ENCODE measurements around the gene CNGB1.
"Not testable (repeated sequence)": the region's sequence is repeated elsewhere in the genome, so short reads cannot be mapped to it uniquely, and the experiment has no call there.

Gene CNGB1

DNA sequence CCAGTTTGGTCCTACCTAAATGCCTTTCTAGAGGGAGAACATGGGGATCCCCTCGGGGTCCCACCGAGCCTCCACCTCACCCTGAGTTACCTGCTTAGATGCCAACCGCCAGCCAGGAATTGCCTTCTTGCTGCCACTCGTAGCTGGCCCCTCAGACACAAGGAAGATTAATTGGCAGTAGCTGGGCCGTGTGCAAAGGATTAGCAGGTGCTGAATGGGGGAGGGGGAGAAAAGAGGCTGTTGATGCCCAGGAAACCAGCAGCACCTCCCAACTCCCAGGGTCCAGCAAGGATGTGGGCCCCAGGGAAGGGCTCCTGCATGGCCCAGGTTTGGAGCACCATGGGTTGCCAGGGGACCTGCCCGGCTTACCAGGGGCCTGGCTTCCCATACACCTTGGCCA is at the start of gene CNGB1:
CNGB1 (minus strand) TSS at position 159 of the 400 bp plus-strand sequence. CDS start 3,842 bp downstream, outside the sequence.
- no peak for DNase-seq (ENCODE audit: low read depth in 3 of 3)

DNA sequence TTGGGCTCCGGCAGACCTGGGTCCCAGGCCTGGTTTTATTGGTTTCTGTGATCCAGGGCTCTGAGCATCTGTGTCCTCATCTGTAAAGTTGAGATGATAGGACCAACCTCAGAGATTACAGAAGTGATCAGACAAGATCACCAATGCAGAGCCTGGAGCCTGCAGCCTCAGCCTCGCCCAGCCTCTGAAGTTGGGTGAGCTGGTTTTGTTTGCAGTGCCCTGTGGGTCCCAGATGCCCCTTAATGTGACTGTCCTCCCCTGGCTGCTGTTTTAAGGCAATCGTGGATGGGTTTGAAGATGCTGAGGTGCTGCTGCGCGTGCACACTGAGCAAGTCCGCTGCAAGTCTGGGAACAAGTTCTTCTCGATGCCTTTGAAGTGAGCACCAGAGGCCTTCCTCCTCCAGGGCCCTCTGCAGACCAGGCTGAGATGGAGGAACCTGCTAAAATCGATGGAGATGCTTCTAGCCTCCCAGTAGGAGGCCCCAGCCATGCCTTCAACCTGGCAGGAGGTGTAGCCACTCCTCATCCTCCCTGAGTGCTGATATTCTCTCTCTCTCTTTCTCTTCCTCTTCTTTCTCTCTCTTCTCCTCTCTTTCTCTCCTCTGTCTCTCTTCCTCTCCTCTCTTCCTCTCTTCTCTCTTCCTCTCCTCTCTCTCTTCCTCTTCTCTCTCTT is 49.1 kb upstream of the CNGB1 start:
- DNase-seq (ENCODE audit: low read depth in 3 of 3): no peak

DNA sequence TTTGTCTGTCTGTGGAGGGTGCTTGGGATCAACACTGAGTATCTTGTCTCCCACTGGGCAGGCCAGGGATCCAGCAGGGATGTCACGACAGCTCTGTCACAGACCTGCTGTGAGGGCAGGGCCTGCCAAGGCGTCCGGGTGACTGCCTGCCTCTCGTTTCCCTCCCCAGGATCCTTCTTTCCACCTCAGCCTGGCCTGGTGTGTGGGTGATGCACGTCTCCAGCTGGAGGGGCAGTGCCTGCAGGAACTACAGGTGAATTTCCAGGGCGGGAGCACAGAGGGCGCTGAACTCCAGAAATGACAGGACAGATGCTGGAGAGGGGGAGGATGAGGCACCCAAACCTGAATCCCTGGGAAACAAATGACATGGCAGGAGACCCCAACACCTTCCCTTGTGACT is 47.9 kb upstream of the CNGB1 start:
- no peak for DNase-seq (ENCODE audit: low read depth in 3 of 3)

DNA sequence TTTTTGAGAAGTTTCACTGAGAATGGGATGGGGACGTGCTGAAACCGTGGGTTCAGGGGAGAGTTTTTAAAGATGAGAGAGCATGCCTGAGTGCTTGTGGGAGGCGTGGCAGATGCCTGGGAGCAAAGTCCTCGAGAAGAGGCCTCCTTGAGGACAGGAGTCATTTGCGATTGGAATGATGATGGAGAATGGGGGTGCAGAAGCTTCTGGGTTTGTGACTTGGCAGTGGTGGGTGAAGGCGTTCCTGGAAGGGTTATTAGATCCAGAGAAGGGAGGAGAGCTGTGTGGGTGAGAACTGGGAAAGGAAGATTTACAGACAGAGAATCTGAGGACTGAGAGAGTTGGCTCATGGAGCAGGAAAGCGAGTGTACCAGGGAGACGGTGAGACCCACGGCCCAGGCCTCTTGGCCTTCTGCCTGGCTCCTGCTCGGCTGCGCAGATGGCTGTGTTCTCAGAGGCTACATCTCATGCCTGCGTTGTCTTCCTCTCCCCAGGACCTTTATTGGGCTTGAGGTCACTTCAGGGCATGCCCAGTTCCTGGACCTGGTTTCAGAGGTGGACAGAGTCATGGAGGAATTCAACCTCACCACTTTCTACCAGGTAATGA is 46.0 kb upstream of the CNGB1 start:
- DNase-seq (ENCODE audit: low read depth in 3 of 3): no peak

DNA sequence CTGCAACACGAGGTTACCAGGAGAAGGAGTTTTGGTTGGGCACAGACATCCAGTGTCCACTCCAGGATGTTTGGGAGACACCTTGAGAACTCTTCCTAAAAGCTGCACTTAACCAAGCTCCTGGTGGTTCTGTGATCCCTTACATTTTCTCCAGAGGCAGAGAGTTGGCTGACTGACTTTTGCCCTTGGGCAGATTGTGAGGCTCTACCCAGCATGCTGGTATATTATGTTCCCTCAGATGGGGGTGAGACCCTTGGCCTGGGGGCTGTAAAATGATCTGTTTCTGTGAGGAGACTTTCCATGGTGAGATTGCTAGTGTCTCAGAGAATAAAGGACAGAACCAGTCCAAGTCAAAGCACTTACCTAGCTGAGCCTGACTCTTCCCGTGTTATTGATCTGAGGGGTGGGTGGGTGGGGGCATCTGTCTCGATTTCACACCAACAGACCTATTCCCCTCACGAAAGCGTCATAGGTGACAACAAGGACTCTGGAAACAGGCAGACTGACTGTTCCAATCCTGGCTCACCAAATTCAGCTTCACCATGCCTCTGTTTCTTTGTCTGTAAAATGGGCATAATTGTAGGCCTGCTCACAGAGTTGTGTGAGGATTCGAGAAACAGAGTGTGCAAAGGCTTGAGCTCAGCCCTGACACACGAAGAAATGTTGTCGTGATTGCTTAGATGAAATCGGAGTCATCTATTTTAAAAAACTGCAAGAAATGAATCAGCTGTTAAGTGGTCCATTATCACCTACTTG is 42.5 kb upstream of the CNGB1 start:
- no peak for DNase-seq (ENCODE audit: low read depth in 3 of 3)

DNA sequence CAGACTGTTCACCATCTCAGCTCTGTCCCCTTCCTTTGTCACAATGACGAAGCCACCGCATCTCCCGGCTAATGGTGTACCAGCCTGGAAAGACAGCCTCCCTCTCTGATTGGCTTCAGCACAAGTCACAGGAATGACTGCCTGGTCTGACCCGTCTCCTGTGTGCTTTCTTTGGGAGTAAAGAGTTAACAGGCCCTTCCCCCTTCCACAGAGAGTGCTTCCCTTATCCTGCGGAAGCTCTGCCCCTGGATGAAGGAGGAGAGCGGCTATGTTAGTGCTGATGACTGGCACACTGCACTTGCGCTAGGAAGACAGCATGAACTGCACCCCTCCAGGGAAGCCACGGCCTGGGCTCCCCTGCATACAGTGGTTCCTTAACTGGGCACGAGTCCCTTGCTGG is 41.6 kb upstream of the CNGB1 start:
- no peak for DNase-seq (ENCODE audit: low read depth in 3 of 3)

DNA sequence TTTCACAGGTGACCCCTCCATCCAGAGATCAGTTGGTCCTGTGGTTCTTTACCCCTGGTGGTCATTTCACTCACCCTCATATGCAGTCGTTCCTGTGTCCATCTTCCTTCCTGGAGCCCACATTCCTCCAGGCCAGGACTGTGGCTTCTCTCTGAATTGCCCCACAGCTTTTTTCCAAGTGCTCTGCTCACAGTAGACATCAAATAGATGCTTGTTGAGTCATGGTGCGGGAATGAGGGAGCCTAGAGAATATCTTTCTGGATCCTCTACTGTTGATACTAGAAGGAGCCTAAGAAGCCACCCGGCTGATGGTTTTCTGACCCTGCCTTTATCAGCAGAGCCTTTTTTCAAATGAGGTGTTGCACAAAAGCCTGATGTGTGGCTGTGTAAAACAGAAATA is 40.7 kb upstream of the CNGB1 start:
- no peak for DNase-seq (ENCODE audit: low read depth in 3 of 3)

DNA sequence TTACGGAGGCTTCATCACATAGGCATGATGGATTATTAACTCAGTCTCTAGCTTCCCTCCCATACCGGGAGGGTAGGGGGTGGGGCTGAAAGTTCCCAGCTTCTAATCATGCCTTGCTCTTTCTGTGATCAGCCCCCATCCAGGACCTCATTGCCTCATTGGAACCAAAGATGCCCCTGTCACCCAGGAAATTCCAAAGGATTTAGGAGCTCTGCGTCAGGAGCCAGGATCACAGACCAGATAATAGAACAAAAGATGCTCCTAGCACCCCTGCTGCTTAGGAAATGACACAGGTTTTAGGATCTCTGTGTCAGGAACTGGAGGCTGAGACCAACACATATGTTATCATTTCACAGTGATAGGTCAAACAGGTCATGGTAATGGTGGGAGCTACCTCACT is 40.0 kb upstream of the CNGB1 start:
- DNase-seq (ENCODE audit: low read depth in 3 of 3): no peak

DNA sequence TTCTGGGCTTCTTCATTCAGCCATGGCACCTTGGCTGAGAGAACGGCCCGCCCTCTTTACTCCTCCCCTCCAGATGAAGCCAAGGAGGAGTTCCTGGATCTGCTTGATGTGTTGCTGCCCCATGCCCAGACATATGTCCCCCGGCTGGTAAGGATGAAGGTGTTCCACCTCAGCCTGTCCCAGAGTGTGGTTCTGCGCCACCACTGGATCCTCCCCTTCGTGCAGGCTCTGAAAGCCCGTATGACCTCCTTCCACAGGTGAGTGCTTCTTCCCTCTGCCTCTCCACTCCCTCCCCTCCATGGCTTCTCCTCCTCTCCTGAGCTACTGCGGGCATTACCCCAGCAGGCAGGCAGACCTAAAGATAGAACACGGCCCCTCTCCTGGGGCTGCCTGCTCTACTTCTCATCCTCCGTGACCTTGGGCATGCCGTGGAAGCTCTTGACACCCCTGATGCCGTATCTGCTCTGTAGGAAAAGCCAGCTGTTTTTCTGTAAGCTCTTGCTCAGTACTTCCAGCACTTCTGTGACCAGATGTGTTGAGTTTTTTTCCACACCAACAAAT is 39.0 kb upstream of the CNGB1 start:
- DNase-seq (ENCODE audit: low read depth in 3 of 3): no peak

DNA sequence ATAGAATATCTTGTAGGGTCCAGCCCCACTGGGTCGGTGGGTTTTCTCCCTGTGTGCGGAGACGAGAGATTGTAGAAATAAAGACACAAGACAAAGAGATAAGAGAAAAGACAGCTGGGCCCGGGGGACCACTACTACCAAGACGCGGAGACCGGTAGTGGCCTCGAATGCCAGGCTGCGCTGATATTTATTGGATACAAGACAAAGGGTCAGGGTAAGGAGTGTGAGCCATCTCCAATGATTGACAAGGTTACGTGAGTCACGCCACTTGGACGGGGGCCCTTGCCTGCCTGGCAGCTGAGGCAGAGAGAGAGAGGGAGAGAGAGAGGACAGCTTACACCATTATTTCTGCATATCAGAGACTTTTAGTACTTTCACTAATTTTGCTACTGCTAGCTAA is 33.8 kb upstream of the CNGB1 start:
- not testable (repeated sequence) for DNase-seq (ENCODE audit: low read depth in 3 of 3)

DNA sequence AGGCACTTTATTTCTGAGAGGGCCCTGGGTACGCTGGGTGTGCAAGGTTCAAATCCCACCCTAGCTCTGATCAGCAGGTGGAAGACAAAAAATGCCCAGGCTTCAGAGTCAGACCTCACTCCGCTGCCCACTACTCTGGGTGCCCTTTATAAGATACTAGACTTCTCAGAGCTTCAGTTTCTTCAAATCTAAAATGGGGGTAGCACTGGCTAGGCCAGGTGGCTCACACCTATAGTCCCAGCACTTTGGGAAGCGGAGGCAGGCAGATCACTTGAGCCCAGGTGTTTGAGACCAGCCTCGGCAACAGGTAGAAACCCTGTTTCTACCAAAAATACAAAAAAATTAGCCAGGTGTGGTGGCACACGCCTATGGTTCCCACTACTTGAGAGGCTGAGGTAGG is 32.0 kb upstream of the CNGB1 start:
- DNase-seq (ENCODE audit: low read depth in 3 of 3): no peak

DNA sequence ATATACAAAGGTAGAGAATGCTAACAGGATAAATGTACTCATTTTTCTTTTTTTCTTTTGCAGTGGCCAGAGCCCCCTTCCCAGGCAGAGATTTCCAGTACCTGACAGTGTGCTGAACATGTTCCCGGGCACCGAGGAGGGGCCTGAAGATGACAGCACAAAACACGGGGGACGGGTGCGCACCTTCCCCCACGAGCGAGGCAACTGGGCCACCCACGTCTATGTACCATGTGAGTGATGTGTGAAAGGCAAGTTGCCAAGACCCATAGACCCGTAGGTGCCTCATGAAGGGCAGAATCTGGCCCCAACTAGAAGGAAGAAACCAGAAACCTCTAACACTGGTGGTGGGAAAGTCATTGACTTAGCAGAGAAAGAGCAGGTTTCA is 31.5 kb upstream of the CNGB1 start:
- DNase-seq (ENCODE audit: low read depth in 3 of 3): no peak

DNA sequence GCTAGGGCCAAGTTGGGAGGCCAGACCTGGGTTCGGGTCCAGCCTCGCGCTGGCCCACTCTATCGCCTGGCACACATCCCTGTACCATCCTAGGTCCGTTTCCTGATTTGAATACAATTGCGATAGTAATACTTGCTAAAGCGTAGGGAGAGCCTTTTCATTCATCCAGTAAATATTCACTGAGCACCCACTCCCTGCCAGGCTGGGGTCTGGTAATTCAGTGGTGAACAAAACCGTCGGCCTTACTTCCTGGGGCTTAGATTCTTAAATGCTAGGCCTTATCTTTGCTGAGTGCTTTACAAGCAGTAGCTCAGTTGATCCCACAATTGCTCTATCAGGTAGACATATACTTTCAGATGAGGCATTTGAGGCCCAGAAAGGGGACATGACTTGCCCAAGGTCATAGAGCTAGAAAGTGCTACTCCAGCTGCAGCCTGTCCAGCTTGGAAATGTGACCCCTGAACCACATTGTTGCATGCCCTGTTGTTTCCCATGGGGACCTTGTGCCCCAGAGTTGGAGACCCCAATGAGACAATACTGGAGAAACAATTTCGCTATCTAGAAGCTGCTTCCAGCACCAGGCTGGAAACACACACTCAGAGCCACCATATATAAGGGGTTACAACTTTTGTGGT is 31.0 kb upstream of the CNGB1 start:
- DNase-seq (ENCODE audit: low read depth in 3 of 3): no peak

DNA sequence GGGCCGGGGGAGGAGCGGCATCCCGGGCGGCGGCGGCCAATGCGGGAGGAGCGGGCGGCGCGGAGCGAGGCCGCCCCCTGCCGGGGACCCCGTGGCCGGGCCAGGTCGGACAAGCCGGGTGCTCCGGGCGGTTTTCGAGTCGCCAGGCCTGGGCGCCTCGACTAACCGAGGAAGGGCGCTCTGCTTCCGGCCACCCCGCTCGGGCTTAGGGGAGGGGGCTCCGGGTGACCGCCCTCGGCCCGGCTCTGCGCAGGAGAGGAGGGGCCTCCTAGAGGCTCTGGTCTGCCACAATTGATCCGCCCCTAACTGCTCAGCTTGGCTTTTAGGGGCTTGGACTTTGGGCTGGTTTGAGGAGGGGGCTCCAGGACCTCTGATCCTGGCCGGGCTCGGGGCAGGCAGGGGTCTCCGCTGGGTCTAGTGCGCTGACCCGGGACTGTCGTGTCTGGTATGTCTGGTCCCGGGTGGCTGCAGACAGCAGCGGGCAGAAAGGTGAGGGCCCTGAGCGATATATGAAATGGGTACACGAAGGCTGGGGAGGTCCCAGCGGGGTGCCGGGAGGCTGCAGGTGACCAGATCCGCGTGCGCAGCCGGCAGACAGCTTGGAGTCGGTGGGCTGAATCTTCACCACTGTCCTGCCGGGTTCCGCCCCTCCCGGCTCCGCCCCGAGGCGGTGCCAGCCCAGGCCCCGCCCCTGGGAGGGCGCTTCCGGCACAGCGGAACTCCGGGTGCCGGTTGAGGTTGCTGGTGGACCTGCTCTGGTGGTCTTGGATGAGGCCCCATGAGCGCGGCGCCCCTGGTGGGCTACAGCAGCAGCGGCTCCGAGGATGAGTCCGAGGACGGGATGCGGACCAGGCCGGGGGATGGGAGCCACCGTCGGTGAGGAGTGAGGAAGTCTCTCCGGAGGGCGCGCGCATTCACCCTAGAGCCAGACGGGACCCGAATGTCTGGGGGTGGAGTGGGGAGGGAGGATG is 30.1 kb upstream of the CNGB1 start, which contains the start of gene USB1:
USB1 (plus strand) TSS at position 702 of the 971 bp plus-strand sequence; CDS start at position 779, 77 bp downstream.
- DNase-seq (ENCODE audit: low read depth in 3 of 3): peak; percentile 70 to 80 (median 76)

DNA sequence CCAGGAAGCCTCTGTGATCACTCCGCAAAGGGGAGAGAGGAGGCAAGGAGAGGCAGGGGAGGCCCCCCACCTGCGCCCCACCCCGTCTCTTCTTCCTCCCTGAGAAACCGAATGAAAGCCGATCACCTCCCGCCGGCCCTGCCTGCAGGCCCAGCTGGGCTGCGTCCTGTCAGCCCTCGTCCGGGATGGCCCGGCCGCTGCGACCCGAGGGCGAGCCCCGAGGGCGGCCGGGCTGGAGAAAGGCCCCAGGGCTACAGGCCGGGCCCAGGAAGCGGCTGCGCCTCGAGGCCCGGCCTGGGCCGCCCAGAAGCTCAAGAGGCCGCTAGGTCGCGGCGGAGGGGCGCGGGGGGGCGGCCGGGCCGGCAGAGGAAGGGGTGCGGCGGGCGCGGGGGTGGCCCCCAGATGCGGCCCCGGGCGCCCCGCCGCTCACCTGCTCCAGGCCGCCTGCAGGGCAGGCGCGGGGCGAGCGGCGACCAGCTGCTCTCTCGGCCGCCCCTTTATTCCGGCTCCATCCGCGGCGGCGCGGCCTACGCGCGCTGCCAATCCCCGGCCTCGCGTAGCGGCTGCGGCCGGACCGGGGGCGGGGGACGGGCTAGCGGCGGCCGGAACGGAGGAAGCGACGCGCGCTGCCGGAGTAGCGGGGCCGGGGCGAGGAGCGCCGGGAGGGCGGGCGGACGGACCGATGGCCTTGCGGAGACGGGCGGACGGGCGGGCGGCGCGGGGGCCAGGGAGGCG is 29.2 kb upstream of the CNGB1 start, which contains the start of gene ZNF319:
ZNF319 (minus strand) TSS at position 702 of the 735 bp plus-strand sequence. CDS start 2,407 bp downstream, outside the sequence.
- no peak for DNase-seq (ENCODE audit: low read depth in 3 of 3)

DNA sequence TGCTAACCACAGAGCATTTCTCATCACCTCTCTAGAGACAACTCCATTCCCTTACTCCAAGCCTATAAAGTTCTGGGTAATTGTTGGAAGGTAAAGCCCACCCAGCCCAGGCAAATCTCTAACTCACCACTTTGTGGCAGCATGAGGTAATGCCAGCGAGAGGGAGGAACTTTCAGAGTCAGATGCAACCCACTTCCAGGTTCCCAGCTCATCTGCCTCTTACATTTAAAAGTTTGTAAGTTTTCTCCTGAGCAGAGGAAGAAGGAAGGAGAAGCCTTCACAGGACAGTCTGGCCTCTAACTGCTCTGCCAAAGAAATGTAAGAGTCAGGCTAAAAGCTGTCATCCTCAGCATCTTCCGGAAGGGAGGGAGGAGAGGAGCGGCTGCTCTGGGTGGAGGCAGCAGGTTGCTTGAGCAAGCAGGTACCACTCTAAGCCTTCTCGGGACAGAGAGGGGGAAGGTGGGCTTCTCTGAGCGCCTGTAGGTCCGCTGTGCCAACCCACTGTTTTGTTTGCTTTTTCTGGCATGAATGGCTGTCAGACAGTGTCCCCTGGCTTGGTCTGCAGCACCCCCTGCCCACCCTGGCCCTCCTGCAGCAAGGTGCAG is 28.5 kb upstream of the CNGB1 start:
- no peak for DNase-seq (ENCODE audit: low read depth in 3 of 3)

DNA sequence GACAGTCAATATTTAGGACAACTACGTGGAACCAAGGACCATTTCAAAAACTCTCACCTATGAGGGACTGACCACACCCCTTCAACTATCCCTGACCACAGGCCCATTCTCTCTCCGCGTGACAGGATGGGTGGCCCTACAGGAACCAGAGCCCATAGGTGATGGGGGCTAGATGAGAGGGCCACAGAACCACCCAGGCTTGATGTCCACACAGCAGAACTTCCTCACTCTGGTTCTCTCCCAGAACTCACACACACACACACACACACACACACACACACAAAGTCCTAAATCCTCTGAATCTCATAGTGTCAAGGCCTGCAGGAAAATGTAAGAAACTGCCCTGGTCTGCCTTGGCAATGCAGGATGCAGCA is 28.1 kb upstream of the CNGB1 start:
- DNase-seq (ENCODE audit: low read depth in 3 of 3): no peak

DNA sequence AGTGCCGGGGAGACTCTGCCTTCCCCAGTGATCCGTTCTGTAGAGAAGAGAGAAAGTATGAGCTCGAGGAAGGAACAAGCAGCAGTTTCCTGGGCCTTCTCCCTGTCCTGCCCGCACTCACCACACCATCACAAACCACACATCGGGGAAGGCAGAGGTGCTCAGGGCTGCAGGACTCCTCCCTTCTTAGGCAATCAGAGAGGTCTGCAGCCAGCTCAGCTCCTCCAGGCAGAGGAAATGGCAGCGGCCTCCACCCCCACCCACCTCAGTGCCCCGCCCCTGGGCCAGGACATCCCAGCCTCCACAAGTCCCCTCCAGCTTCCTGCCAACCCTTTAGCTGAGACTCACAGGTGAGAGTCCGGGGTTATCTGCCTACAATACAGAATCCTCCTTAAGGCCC is 27.6 kb upstream of the CNGB1 start:
- peak; percentile 21 to 35 (median 21) for DNase-seq (ENCODE audit: low read depth in 3 of 3)

DNA sequence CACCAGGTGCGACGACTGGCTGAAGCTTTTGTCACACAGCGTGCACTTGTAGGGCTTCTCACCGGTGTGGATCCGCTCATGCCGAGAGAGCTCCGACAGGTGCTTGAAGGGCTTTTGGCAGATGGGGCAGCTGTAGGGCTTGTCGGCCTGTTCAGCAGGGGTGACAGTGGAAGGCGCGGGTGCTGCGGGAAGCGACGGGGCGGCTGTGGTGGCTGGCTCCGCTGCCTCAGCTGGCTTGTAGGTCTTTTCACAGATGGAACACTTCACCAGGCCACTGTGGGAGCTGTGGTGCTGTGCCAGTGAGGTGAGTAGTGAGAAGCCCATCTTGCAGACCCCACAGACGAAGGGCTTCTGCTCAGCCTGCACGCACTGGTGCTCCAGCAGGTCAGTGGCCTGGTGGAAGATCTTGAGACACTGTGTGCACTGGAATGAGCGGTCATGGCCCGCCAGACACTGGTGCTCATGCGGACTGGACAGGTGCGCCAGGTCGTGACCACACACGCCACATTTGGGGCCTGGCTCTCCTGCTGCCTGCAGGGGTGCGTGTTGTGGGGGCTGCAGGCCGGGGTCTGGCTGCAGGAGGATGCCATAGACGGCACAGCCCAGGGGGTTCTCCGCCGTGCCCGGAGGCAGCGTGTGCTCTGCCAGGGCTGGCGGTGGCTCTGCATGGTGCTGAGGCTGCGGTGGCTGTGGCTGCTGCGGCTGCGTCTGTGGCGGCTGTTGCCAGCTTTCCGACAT is 26.8 kb upstream of the CNGB1 start:
- no peak for DNase-seq (ENCODE audit: low read depth in 3 of 3)

Data from stimulated activated CD4-positive, alpha-beta T cell treated with anti-CD3 and anti-CD28 coated beads, TNF-alpha, amount 100 ng/mL, for 4 hours (primary cell).